ENCODE results near the gene ANP32A.
"Not testable (repeated sequence)": the region's sequence is repeated elsewhere in the genome, so short reads cannot be mapped to it uniquely, and the experiment has no call there.

The ANP32A gene

DNA sequence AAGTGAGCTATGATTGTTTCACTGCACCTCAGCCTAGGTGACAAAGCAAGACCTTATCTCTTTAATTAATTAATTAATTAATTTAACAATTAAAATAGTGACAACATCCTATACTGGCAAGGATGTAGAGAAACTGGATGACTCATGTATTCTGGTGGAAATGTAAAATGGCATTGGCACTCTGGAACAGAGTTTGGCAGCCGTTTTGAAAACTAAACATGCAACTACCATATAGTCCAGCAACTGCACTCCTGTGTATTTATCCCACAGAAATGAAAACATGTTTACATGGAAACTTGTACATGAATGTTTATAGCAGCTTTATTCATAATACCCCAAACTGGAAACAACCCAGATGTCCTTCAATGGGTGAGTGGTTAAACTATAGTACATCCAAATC lies 56.6 kb downstream of the ANP32A start:
- Histone ChIP-seq H3K36me3 (ENCODE audit: control insufficient read depth in 4 of 4, insufficient read depth in 4 of 4, low read length in 3 of 4) (no peaks in the 10 kb centered on the region), H3K27me3 (replicated peaks in 2 of 5; ENCODE audit: control insufficient read depth in 4 of 5, insufficient read depth in 5 of 5, low read length in 4 of 5) (no peaks in the 10 kb centered on the region), H3K4me1 (ENCODE audit: control extremely low read depth in 1 of 4, control insufficient read depth in 4 of 4, insufficient read depth in 4 of 4, low read length in 3 of 4) (no peaks in the 10 kb centered on the region), H3K27ac (ENCODE audit: insufficient read depth in 1 of 2, low read depth in 1 of 2, low read length in 2 of 2, poor library complexity in 1 of 2, severe bottlenecking in 2 of 2) (no peak overlapping the region), H3K9me3 (ENCODE audit: control extremely low read depth in 1 of 5, control insufficient read depth in 4 of 5, insufficient read depth in 2 of 5, low read depth in 1 of 5, low read length in 4 of 5) (no peaks in the 10 kb centered on the region), H3K4me3 (ENCODE audit: control insufficient read depth in 1 of 7, extremely low read depth in 1 of 7, insufficient read depth in 4 of 7, low read depth in 2 of 7, low read length in 6 of 7) (no peak overlapping the region)
- no peak for DNase-seq
- WGBS (ENCODE audit: insufficient coverage) = no CpG with 5 or more reads among the region's 1 CpG
- ChIA-PET CTCF (interaction anchor here (1.1 to 1.7 kb wide), 3 partner anchors 9 to 23 kb away, joined by 3 to 4 read pairs (median 4); no protein-coding TSS in a partner anchor), POLR2A (no interaction called here)

- H3K4me1 ChIP-seq (ENCODE audit: control extremely low read depth in 1 of 4, control insufficient read depth in 4 of 4, insufficient read depth in 4 of 4, low read length in 3 of 4) = no peaks in the 10 kb centered on the region
- no peak overlapping the region for H3K27ac ChIP-seq (ENCODE audit: insufficient read depth in 1 of 2, low read depth in 1 of 2, low read length in 2 of 2, poor library complexity in 1 of 2, severe bottlenecking in 2 of 2)
- WGBS (ENCODE audit: insufficient coverage) = 100% methylated on average over 2 of the region's 4 CpGs
- CTCF ChIA-PET = interaction anchor here (0.7 to 1.3 kb wide), 2 partner anchors 8 to 24 kb away, joined by 3 to 4 read pairs; no protein-coding TSS in a partner anchor
- no peaks in the 10 kb centered on the region for H3K36me3 ChIP-seq (ENCODE audit: control insufficient read depth in 4 of 4, insufficient read depth in 4 of 4, low read length in 3 of 4)
- DNase-seq = no peak
- POLR2A ChIA-PET = no interaction called here
- no peaks in the 10 kb centered on the region for H3K9me3 ChIP-seq (ENCODE audit: control extremely low read depth in 1 of 5, control insufficient read depth in 4 of 5, insufficient read depth in 2 of 5, low read depth in 1 of 5, low read length in 4 of 5)
- H3K27me3 ChIP-seq (replicated peaks in 2 of 5; ENCODE audit: control insufficient read depth in 4 of 5, insufficient read depth in 5 of 5, low read length in 4 of 5) = no peaks in the 10 kb centered on the region
- H3K4me3 ChIP-seq (ENCODE audit: control insufficient read depth in 1 of 7, extremely low read depth in 1 of 7, insufficient read depth in 4 of 7, low read depth in 2 of 7, low read length in 6 of 7) = no peak overlapping the region
Measured at GRCh38 chr15:68763063-68763462, 57.6 kb downstream of the ANP32A start.

DNA sequence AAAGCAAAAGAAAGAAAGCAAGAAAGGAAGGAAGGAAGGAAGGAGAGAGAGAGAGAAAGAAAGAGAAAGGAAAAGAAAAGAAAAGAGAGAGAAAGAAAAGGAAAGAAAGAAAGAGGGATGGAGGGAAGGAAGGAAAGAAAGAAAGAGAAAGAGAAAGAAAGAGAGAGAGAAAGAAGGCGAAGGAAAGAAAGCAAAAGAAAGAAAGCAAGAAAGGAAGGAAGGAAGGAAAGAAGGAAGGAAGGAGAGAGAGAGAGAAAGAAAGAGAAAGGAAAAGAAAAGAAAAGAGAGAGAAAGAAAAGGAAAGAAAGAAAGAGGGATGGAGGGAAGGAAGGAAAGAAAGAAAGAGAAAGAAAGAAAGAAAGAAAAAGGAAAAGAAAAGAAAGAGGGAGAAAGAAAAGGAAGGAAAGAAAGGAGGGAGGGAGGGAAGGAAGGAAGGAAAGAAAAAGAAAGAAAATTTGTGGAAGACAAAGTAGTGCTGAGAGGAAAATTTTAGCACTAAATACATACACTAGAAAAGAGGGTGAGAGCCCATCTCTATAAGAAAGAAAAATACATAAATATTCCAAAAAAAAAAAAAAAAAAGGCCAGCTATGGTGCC lies 60.6 kb downstream of the ANP32A start:
- H3K27me3 ChIP-seq (replicated peaks in 2 of 5; ENCODE audit: control insufficient read depth in 4 of 5, insufficient read depth in 5 of 5, low read length in 4 of 5); H3K4me3 ChIP-seq (ENCODE audit: control insufficient read depth in 1 of 7, extremely low read depth in 1 of 7, insufficient read depth in 4 of 7, low read depth in 2 of 7, low read length in 6 of 7); DNase-seq; H3K9me3 ChIP-seq (ENCODE audit: control extremely low read depth in 1 of 5, control insufficient read depth in 4 of 5, insufficient read depth in 2 of 5, low read depth in 1 of 5, low read length in 4 of 5); H3K36me3 ChIP-seq (ENCODE audit: control insufficient read depth in 4 of 4, insufficient read depth in 4 of 4, low read length in 3 of 4); H3K4me1 ChIP-seq (ENCODE audit: control extremely low read depth in 1 of 4, control insufficient read depth in 4 of 4, insufficient read depth in 4 of 4, low read length in 3 of 4); H3K27ac ChIP-seq (ENCODE audit: insufficient read depth in 1 of 2, low read depth in 1 of 2, low read length in 2 of 2, poor library complexity in 1 of 2, severe bottlenecking in 2 of 2): not testable (repeated sequence)
- ChIA-PET CTCF (interaction anchor here (1.1 kb wide), 1 partner anchor 74 kb away, joined by 3 read pairs; no protein-coding TSS in a partner anchor), POLR2A (interaction anchor here (0.7 kb wide), 1 partner anchor 86 kb away, joined by 4 read pairs; no protein-coding TSS in a partner anchor)
- 100% methylated on average over 1 of the region's 1 CpG for WGBS (ENCODE audit: insufficient coverage)

GRCh38 chr15:68755731-68756130 lies 65.0 kb downstream of the ANP32A start:
- CTCF ChIA-PET = interaction anchor here (1.0 to 1.7 kb wide), 4 partner anchors 9 to 640 kb away, joined by 3 to 4 read pairs (median 4); no protein-coding TSS in a partner anchor
- Histone ChIP-seq H3K27ac (ENCODE audit: insufficient read depth in 1 of 2, low read depth in 1 of 2, low read length in 2 of 2, poor library complexity in 1 of 2, severe bottlenecking in 2 of 2) (no peak overlapping the region), H3K9me3 (ENCODE audit: control extremely low read depth in 1 of 5, control insufficient read depth in 4 of 5, insufficient read depth in 2 of 5, low read depth in 1 of 5, low read length in 4 of 5) (no peaks in the 10 kb centered on the region), H3K36me3 (ENCODE audit: control insufficient read depth in 4 of 4, insufficient read depth in 4 of 4, low read length in 3 of 4) (no peaks in the 10 kb centered on the region), H3K4me1 (ENCODE audit: control extremely low read depth in 1 of 4, control insufficient read depth in 4 of 4, insufficient read depth in 4 of 4, low read length in 3 of 4) (peaks cover 0 to 6% (median 4%) of the 10 kb centered on the region in 4 experiments), H3K4me3 (ENCODE audit: control insufficient read depth in 1 of 7, extremely low read depth in 1 of 7, insufficient read depth in 4 of 7, low read depth in 2 of 7, low read length in 6 of 7) (no peak overlapping the region), H3K27me3 (replicated peaks in 2 of 5; ENCODE audit: control insufficient read depth in 4 of 5, insufficient read depth in 5 of 5, low read length in 4 of 5) (no peaks in the 10 kb centered on the region)
- no peak for DNase-seq
- no CpG with 5 or more reads among the region's 2 CpGs for WGBS (ENCODE audit: insufficient coverage)
- POLR2A ChIA-PET = no interaction called here

DNA sequence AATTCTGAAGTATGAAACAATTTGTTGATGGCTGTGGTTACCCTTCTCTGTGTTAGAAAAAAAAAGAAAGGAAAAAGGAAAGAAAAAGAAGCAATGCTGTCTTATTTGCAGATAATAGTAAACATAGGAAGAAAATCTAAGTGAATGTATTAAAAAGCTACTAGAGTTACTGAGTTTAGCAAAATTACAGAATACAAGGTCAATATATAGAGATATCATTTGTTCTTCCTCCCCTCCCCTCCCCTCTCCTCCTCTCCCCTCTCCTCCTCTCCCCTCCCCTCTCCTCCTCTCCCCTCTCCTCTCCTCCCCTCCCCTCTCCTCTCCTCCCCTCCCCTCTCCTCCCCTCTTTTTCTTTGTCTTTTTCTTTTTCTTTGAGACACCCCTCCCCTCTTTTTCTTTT lies 69.1 kb downstream of the ANP32A start:
- CTCF ChIA-PET = no interaction called here
- H3K9me3 ChIP-seq (ENCODE audit: control extremely low read depth in 1 of 5, control insufficient read depth in 4 of 5, insufficient read depth in 2 of 5, low read depth in 1 of 5, low read length in 4 of 5) = peaks cover 0 to 9% (median 2%) of the 10 kb centered on the region in 5 experiments
- H3K27me3 ChIP-seq (replicated peaks in 2 of 5; ENCODE audit: control insufficient read depth in 4 of 5, insufficient read depth in 5 of 5, low read length in 4 of 5) = no peaks in the 10 kb centered on the region
- H3K4me1 ChIP-seq (ENCODE audit: control extremely low read depth in 1 of 4, control insufficient read depth in 4 of 4, insufficient read depth in 4 of 4, low read length in 3 of 4) = peaks cover 0 to 6% (median 4%) of the 10 kb centered on the region in 4 experiments
- H3K27ac ChIP-seq (ENCODE audit: insufficient read depth in 1 of 2, low read depth in 1 of 2, low read length in 2 of 2, poor library complexity in 1 of 2, severe bottlenecking in 2 of 2) = no peak overlapping the region
- POLR2A ChIA-PET = no interaction called here
- H3K4me3 ChIP-seq (ENCODE audit: control insufficient read depth in 1 of 7, extremely low read depth in 1 of 7, insufficient read depth in 4 of 7, low read depth in 2 of 7, low read length in 6 of 7) = no peak overlapping the region
- no peaks in the 10 kb centered on the region for H3K36me3 ChIP-seq (ENCODE audit: control insufficient read depth in 4 of 4, insufficient read depth in 4 of 4, low read length in 3 of 4)
- no peak for DNase-seq

GRCh38 chr15:68749793-68750192 lies 70.9 kb downstream of the ANP32A start:
- Histone ChIP-seq H3K4me1 (ENCODE audit: control extremely low read depth in 1 of 4, control insufficient read depth in 4 of 4, insufficient read depth in 4 of 4, low read length in 3 of 4) (peaks cover 0 to 2% (median under 1%) of the 10 kb centered on the region in 4 experiments), H3K27me3 (replicated peaks in 2 of 5; ENCODE audit: control insufficient read depth in 4 of 5, insufficient read depth in 5 of 5, low read length in 4 of 5) (no peaks in the 10 kb centered on the region), H3K27ac (ENCODE audit: insufficient read depth in 1 of 2, low read depth in 1 of 2, low read length in 2 of 2, poor library complexity in 1 of 2, severe bottlenecking in 2 of 2) (no peak overlapping the region), H3K36me3 (ENCODE audit: control insufficient read depth in 4 of 4, insufficient read depth in 4 of 4, low read length in 3 of 4) (no peaks in the 10 kb centered on the region), H3K4me3 (ENCODE audit: control insufficient read depth in 1 of 7, extremely low read depth in 1 of 7, insufficient read depth in 4 of 7, low read depth in 2 of 7, low read length in 6 of 7) (no peak overlapping the region), H3K9me3 (ENCODE audit: control extremely low read depth in 1 of 5, control insufficient read depth in 4 of 5, insufficient read depth in 2 of 5, low read depth in 1 of 5, low read length in 4 of 5) (peaks cover 0 to 9% (median 2%) of the 10 kb centered on the region in 5 experiments)
- POLR2A ChIA-PET = no interaction called here
- DNase-seq = no peak
- CTCF ChIA-PET = interaction anchor here (0.6 to 1.6 kb wide), 2 partner anchors 8 to 98 kb away, joined by 3 read pairs; no protein-coding TSS in a partner anchor
- WGBS (ENCODE audit: insufficient coverage) = 100% methylated on average over 2 of the region's 2 CpGs

DNA sequence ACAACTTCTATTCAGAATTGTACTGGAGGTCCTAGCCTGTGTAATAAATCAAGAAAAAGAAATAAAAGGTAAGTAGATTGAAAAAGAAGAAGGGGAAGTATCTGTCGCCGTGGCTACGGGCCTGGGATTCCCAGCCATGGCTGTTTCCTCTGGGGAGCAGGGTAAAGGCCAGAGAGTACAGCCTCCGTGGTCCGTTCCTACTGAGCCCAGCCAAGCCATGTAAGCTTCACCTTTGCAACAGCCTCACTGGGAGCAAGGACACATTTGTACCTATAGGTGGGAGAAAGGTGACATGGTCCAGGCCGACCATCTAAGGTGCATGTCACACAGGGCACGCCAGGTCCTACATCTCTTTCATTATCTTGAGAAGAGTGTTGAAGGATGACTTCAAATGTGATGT lies 71.3 kb downstream of the ANP32A start:
- WGBS (ENCODE audit: insufficient coverage) = 98% methylated on average over 5 of the region's 7 CpGs
- Histone ChIP-seq H3K4me1 (ENCODE audit: control extremely low read depth in 1 of 4, control insufficient read depth in 4 of 4, insufficient read depth in 4 of 4, low read length in 3 of 4) (no peaks in the 10 kb centered on the region), H3K36me3 (ENCODE audit: control insufficient read depth in 4 of 4, insufficient read depth in 4 of 4, low read length in 3 of 4) (no peaks in the 10 kb centered on the region), H3K27me3 (replicated peaks in 2 of 5; ENCODE audit: control insufficient read depth in 4 of 5, insufficient read depth in 5 of 5, low read length in 4 of 5) (no peaks in the 10 kb centered on the region), H3K9me3 (ENCODE audit: control extremely low read depth in 1 of 5, control insufficient read depth in 4 of 5, insufficient read depth in 2 of 5, low read depth in 1 of 5, low read length in 4 of 5) (peaks cover 0 to 9% (median 2%) of the 10 kb centered on the region in 5 experiments), H3K4me3 (ENCODE audit: control insufficient read depth in 1 of 7, extremely low read depth in 1 of 7, insufficient read depth in 4 of 7, low read depth in 2 of 7, low read length in 6 of 7) (no peak overlapping the region), H3K27ac (ENCODE audit: insufficient read depth in 1 of 2, low read depth in 1 of 2, low read length in 2 of 2, poor library complexity in 1 of 2, severe bottlenecking in 2 of 2) (no peak overlapping the region)
- ChIA-PET POLR2A (no interaction called here), CTCF (interaction anchor here (0.6 to 1.6 kb wide), 2 partner anchors 8 to 97 kb away, joined by 3 read pairs; no protein-coding TSS in a partner anchor)
- DNase-seq = no peak
